IPS DF 19.7 (cell line): Measurements from ENCODE around the gene CRHR1.
A peak's percentile ranks its signal among the peaks of the same experiment; 100 is the strongest.

ENCODE experiments used
- DNase-seq: peaks from one replicate; pipeline ENCODE4 v3.0.0-alpha.2; 2013; ENCODE audit warnings: low read depth, low spot score

Gene CRHR1

GRCh38 chr17:45789874-45790273 lies 5.8 kb downstream of the CRHR1 start:
- DNase-seq, result no peak

GRCh38 chr17:45790296-45790922 lies 6.3 kb downstream of the CRHR1 start:
- DNase-seq, result no peak

- no peak for DNase-seq
These were observed 7.0 kb downstream of the CRHR1 start for GRCh38 chr17:45791041-45791582.

- no peak for DNase-seq
These were observed 7.8 kb downstream of the CRHR1 start for GRCh38 chr17:45791935-45792334.

- no peak for DNase-seq
These were observed 8.3 kb downstream of the CRHR1 start for GRCh38 chr17:45792437-45792836.

- DNase-seq, result no peak
These were observed 9.1 kb downstream of the CRHR1 start for GRCh38 chr17:45792995-45793755.

GRCh38 chr17:45793999-45794540 lies 9.9 kb downstream of the CRHR1 start:
- DNase-seq, result no peak

GRCh38 chr17:45794840-45795239 lies 10.7 kb downstream of the CRHR1 start:
- no peak for DNase-seq

GRCh38 chr17:45800816-45801215 lies 16.7 kb downstream of the CRHR1 start:
- no peak for DNase-seq

- no peak for DNase-seq
These were observed 17.3 kb downstream of the CRHR1 start for GRCh38 chr17:45801421-45801820.

GRCh38 chr17:45808845-45809244 lies 24.7 kb downstream of the CRHR1 start:
- DNase-seq, result no peak

- DNase-seq, result no peak
These were observed 25.4 kb downstream of the CRHR1 start for GRCh38 chr17:45809499-45809898.

- DNase-seq, result no peak
These were observed 28.0 kb downstream of the CRHR1 start for GRCh38 chr17:45812102-45812501.

GRCh38 chr17:45813048-45813725 lies 29.1 kb downstream of the CRHR1 start:
- DNase-seq, result peak; percentile 45

GRCh38 chr17:45814622-45815606 lies 30.8 kb downstream of the CRHR1 start:
- DNase-seq, result no peak

GRCh38 chr17:45815752-45816151 lies 31.6 kb downstream of the CRHR1 start:
- DNase-seq, result no peak

GRCh38 chr17:45818041-45818440 lies 33.9 kb downstream of the CRHR1 start:
- no peak for DNase-seq

- no peak for DNase-seq
These were observed 34.6 kb downstream of the CRHR1 start for GRCh38 chr17:45818699-45819098.

- DNase-seq, result no peak
These were observed 35.5 kb downstream of the CRHR1 start for GRCh38 chr17:45819632-45820031.

- no peak for DNase-seq
These were observed 36.1 kb downstream of the CRHR1 start for GRCh38 chr17:45820052-45820780.
